Neural progenitor cell (in vitro differentiated cells): ENCODE results near the gene MTF2.

Experiments used
- EZH2 ChIP-seq: fragments of 200-600 bp; sonication (generic); IDR thresholded peaks from 2 replicates; pipeline ENCODE4 v1.6.1; 2017; ENCODE audit warnings: antibody characterized with exemption, mild to moderate bottlenecking, moderate library complexity
- EZH2phosphoT487 ChIP-seq: fragments of 200-600 bp; sonication (generic); IDR thresholded peaks from 2 replicates; pipeline ENCODE4 v1.6.1; 2017; ENCODE audit warnings: antibody characterized with exemption
- TF ChIP-seq, protein P1 (sequence below): fragments of 200-600 bp; sonication (generic); IDR thresholded peaks from 2 replicates; pipeline ENCODE4 v1.5.1; 2017; ENCODE audit warnings: antibody characterized with exemption, mild to moderate bottlenecking

DNA sequence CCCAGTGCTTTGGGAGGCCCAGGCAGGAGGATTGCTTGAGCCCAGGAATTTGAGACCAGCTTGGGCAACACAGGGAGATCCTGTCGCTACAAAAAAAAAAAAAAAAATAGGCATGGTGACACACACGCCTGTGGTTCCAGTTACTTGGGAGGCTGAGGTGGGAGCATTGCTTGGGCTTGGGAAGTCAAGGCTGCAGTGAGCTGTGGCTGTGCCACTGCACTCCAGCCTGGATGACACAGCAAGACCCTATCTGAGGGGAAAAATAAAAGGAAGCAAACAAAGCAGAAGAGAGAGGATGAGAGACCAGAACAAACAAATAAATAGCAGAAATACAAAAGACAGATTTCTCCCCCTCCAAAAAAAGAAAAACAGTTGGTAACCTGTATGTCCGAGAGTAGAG is 34.0 kb downstream of the MTF2 start:
- TF ChIP-seq, protein P1, sequence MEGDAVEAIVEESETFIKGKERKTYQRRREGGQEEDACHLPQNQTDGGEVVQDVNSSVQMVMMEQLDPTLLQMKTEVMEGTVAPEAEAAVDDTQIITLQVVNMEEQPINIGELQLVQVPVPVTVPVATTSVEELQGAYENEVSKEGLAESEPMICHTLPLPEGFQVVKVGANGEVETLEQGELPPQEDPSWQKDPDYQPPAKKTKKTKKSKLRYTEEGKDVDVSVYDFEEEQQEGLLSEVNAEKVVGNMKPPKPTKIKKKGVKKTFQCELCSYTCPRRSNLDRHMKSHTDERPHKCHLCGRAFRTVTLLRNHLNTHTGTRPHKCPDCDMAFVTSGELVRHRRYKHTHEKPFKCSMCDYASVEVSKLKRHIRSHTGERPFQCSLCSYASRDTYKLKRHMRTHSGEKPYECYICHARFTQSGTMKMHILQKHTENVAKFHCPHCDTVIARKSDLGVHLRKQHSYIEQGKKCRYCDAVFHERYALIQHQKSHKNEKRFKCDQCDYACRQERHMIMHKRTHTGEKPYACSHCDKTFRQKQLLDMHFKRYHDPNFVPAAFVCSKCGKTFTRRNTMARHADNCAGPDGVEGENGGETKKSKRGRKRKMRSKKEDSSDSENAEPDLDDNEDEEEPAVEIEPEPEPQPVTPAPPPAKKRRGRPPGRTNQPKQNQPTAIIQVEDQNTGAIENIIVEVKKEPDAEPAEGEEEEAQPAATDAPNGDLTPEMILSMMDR = no peak
- TF ChIP-seq EZH2phosphoT487 (no peak), EZH2 (no peak)
